Measurements from ENCODE around the gene ELP2. TPM values are rescaled to one million over a fixed set of nuclear protein-coding genes. Genes with fewer than 3 reads are reported as not detected.
A peak's percentile ranks its signal among the peaks of the same experiment; 100 is the strongest.

Gene ELP2
- total and polyA plus RNA-seq, 2 experiments from 2014 or later: 54.3 to 63.8 TPM

GRCh38 chr18:36179562-36180355 is 50.1 kb downstream of the ELP2 start:
- no peaks in the 10 kb centered on the region for H3K36me3 ChIP-seq (replicated peaks; ENCODE audit: insufficient read depth, low read depth)

GRCh38 chr18:36181441-36181840 is 51.7 kb downstream of the ELP2 start:
- no peaks in the 10 kb centered on the region for H3K9me2 ChIP-seq (replicated peaks; ENCODE audit: insufficient read depth)
- H3K27ac ChIP-seq: no peak overlapping the region
- H3K4me2 ChIP-seq: no peak overlapping the region
- H3K4me3 ChIP-seq: no peak overlapping the region
- no peak overlapping the region for H2AFZ ChIP-seq
- no peak for DNase-seq (ENCODE audit: low spot score)
- TF ChIP-seq EZH2phosphoT487 (IDR thresholded peaks at IDR 0.05; ENCODE audit: low read depth, severe bottlenecking, unreplicated experiment) (no peak), CTCF (IDR thresholded peaks at IDR 0.05; ENCODE audit: poor library complexity) (no peak), EZH2 (IDR thresholded peaks at IDR 0.05; ENCODE audit: borderline replicate concordance) (no peak)
- H3K27me3 ChIP-seq: no peaks in the 10 kb centered on the region
- 78% methylated on average over 6 of the region's 6 CpGs for WGBS (ENCODE audit: low lambda C conversion rate, missing lambda C conversion rate)
- H3K9me3 ChIP-seq (ENCODE audit: low read depth): no peaks in the 10 kb centered on the region
- no peaks in the 10 kb centered on the region for H4K20me1 ChIP-seq (ENCODE audit: insufficient read depth, poor library complexity, severe bottlenecking)
- H3K79me2 ChIP-seq: no peaks in the 10 kb centered on the region
- H3K4me1 ChIP-seq (ENCODE audit: insufficient read depth): peaks cover 4% of the 10 kb centered on the region
- H3K36me3 ChIP-seq (replicated peaks; ENCODE audit: insufficient read depth, low read depth): no peaks in the 10 kb centered on the region

More at GRCh38 chr18:36179562-36180355, 50.1 kb downstream of the ELP2 start:
- H3K27me3 ChIP-seq: no peaks in the 10 kb centered on the region
- H4K20me1 ChIP-seq (ENCODE audit: insufficient read depth, poor library complexity, severe bottlenecking): no peaks in the 10 kb centered on the region
- no peak overlapping the region for H3K4me3 ChIP-seq
- WGBS (ENCODE audit: low lambda C conversion rate, missing lambda C conversion rate): 60% methylated on average over 7 of the region's 7 CpGs
- no peaks in the 10 kb centered on the region for H3K79me2 ChIP-seq
- TF ChIP-seq EZH2phosphoT487 (IDR thresholded peaks at IDR 0.05; ENCODE audit: low read depth, severe bottlenecking, unreplicated experiment): no peak
- no peak for TF ChIP-seq EZH2 (IDR thresholded peaks at IDR 0.05; ENCODE audit: borderline replicate concordance)
- TF ChIP-seq CTCF (IDR thresholded peaks at IDR 0.05; ENCODE audit: poor library complexity): no peak
- no peak overlapping the region for H3K4me2 ChIP-seq
- no peaks in the 10 kb centered on the region for H3K9me2 ChIP-seq (replicated peaks; ENCODE audit: insufficient read depth)
- H3K4me1 ChIP-seq (ENCODE audit: insufficient read depth): peaks cover 11% of the 10 kb centered on the region
- peak; percentile 53 for DNase-seq (ENCODE audit: low spot score)
- no peaks in the 10 kb centered on the region for H3K9me3 ChIP-seq (ENCODE audit: low read depth)
- H2AFZ ChIP-seq: no peak overlapping the region
- peak overlapping the region; percentile 53 for H3K27ac ChIP-seq

- H3K27ac ChIP-seq: no peak overlapping the region
- DNase-seq (ENCODE audit: low spot score): no peak
- no peaks in the 10 kb centered on the region for H4K20me1 ChIP-seq (ENCODE audit: insufficient read depth, poor library complexity, severe bottlenecking)
- 96% methylated on average over 3 of the region's 3 CpGs for whole genome bisulfite sequencing (ENCODE audit: low lambda C conversion rate, missing lambda C conversion rate)
- no peaks in the 10 kb centered on the region for H3K27me3 ChIP-seq
- H3K79me2 ChIP-seq: no peaks in the 10 kb centered on the region
- no peaks in the 10 kb centered on the region for H3K36me3 ChIP-seq (replicated peaks; ENCODE audit: insufficient read depth, low read depth)
- H3K4me3 ChIP-seq: no peak overlapping the region
- H3K9me2 ChIP-seq (replicated peaks; ENCODE audit: insufficient read depth): no peaks in the 10 kb centered on the region
- no peak for TF ChIP-seq CTCF (IDR thresholded peaks at IDR 0.05; ENCODE audit: poor library complexity)
- TF ChIP-seq EZH2 (IDR thresholded peaks at IDR 0.05; ENCODE audit: borderline replicate concordance): no peak
- TF ChIP-seq EZH2phosphoT487 (IDR thresholded peaks at IDR 0.05; ENCODE audit: low read depth, severe bottlenecking, unreplicated experiment): no peak
- H3K9me3 ChIP-seq (ENCODE audit: low read depth): no peaks in the 10 kb centered on the region
- no peak overlapping the region for H2AFZ ChIP-seq
- H3K4me1 ChIP-seq (ENCODE audit: insufficient read depth): peaks cover 5% of the 10 kb centered on the region
- no peak overlapping the region for H3K4me2 ChIP-seq
These were observed 52.3 kb downstream of the ELP2 start for GRCh38 chr18:36181898-36182506.

All from hepatocyte (in vitro differentiated cells).